ELR (cell line): Measurements from ENCODE around the gene LAD1.

Source experiments
- DNase-seq: peaks from one replicate; pipeline ENCODE4 v3.0.0-alpha.2; 2015; ENCODE audit warnings: low read depth

Gene LAD1

GRCh38 chr1:201399018-201399351, at the start of gene LAD1:
Gene LAD1 (minus strand): TSS chr1:201399324. CDS start chr1:201399306, 18 bp downstream.
- no peak for DNase-seq

GRCh38 chr1:201447903-201448871, 49.1 kb upstream of the LAD1 start:
- DNase-seq, result peak; percentile 74

- no peak for DNase-seq
Observed at GRCh38 chr1:201445310-201445709, 46.2 kb upstream of the LAD1 start.

GRCh38 chr1:201444792-201445191, 45.7 kb upstream of the LAD1 start:
- DNase-seq, result peak; percentile 82

GRCh38 chr1:201443747-201444146, 44.6 kb upstream of the LAD1 start:
- no peak for DNase-seq

GRCh38 chr1:201436969-201437368, 37.8 kb upstream of the LAD1 start:
- no peak for DNase-seq

GRCh38 chr1:201436393-201436792, 37.3 kb upstream of the LAD1 start:
- peak; percentile 70 for DNase-seq

GRCh38 chr1:201434266-201434665, 35.1 kb upstream of the LAD1 start:
- DNase-seq, result no peak

GRCh38 chr1:201433609-201434008, 34.5 kb upstream of the LAD1 start:
- no peak for DNase-seq

GRCh38 chr1:201430776-201431175, 31.7 kb upstream of the LAD1 start:
- no peak for DNase-seq

- no peak for DNase-seq
Observed at GRCh38 chr1:201429736-201430501, 30.8 kb upstream of the LAD1 start.

GRCh38 chr1:201427963-201428362, 28.8 kb upstream of the LAD1 start:
- DNase-seq, result no peak

- DNase-seq, result no peak
Observed at GRCh38 chr1:201426479-201427310, 27.6 kb upstream of the LAD1 start.

GRCh38 chr1:201424146-201424545, 25.0 kb upstream of the LAD1 start:
- DNase-seq, result no peak

GRCh38 chr1:201423655-201424054, 24.5 kb upstream of the LAD1 start:
- DNase-seq, result no peak

- DNase-seq, result no peak
Observed at GRCh38 chr1:201422436-201423030, 23.4 kb upstream of the LAD1 start.

- no peak for DNase-seq
Observed at GRCh38 chr1:201422026-201422425, 22.9 kb upstream of the LAD1 start.

- DNase-seq, result no peak
Observed at GRCh38 chr1:201421041-201421440, 21.9 kb upstream of the LAD1 start.

- DNase-seq, result no peak
Observed at GRCh38 chr1:201420608-201421002, 21.5 kb upstream of the LAD1 start.

GRCh38 chr1:201419746-201420607, 20.9 kb upstream of the LAD1 start:
- no peak for DNase-seq

- DNase-seq, result no peak
Observed at GRCh38 chr1:201419256-201419655, 20.1 kb upstream of the LAD1 start.
